GM18909 (cell line): Measurements from ENCODE around the gene PRKAG2.
A peak's percentile ranks its signal among the peaks of the same experiment; 100 is the strongest.
"Not testable (repeated sequence)": the region's sequence is repeated elsewhere in the genome, so short reads cannot be mapped to it uniquely, and the experiment has no call there.

Source experiments
- ATAC-seq: cut with Tn5 transposase; IDR thresholded peaks from one replicate; pipeline ENCODE4 v1.9.1; 2021; ENCODE audit warnings: mild to moderate bottlenecking; ENCODE audit not compliant: unreplicated experiment, poor library complexity

PRKAG2 gene

DNA sequence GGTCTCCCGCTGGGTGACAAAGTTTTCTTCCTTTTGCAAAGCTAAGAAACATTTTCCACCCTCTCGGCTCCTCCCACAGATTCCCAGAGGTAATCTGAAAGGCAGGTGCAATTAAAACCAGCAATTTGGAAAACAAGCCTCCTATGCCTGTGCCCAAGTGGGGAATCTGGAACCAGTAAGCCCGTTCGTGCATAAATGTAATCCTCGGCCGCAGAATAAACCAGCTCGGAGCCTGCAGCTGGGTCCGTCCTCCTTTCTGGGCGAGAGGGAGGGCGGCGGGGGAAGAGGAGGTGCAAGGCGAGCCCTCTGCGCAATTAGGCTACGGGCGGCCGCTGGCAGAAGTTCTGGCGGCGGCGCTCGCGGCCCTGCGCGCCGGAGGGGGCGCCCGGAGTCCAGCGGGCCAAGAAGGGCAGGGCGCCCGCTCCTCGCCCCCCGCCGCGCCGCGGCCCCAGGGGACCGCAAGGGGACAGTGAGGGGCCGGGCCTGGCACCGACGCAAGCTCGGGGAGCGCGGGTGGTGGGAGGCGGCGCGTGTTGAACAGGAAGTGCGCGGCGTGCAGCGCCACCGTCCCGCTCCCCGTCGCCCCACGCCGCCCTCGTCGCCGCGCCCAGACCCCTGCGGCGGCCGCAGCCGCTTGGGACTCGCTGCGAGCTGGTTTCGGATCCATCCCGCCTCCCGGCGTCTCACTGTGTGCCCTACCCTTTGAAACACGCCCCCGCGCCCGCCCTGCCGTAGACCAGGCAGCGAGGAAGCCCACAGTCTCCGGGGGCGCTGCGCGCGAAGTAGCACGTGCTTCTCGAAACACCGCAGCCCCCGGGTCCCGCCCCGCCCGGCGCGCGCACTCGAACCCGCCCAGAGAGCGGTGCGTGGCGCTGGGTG is at the start of gene PRKAG2:
Gene PRKAG2, minus strand, starts transcription at position 217 of the 879 bp plus-strand sequence. CDS start 495 bp downstream, outside the sequence.
- peak; percentile 71 for ATAC-seq

DNA sequence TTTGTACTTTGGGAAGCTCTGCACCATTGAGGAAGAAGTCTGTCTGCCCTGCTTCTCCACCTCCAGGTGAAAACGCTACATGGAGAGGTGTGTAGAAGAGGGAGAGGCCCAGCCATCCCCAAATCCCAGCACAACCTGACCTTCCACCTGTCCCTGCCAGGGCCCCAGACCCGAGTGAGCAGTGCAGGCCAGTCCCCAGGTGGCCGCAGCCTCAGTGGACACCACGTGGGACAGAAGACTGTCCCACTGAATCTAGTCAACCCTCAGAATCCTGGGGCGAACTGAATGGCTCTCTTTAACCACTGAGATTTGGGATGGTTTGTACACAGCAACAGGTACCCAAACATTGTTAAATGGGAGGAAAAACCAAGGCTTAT is 49.4 kb upstream of the PRKAG2 start:
- no peak for ATAC-seq

DNA sequence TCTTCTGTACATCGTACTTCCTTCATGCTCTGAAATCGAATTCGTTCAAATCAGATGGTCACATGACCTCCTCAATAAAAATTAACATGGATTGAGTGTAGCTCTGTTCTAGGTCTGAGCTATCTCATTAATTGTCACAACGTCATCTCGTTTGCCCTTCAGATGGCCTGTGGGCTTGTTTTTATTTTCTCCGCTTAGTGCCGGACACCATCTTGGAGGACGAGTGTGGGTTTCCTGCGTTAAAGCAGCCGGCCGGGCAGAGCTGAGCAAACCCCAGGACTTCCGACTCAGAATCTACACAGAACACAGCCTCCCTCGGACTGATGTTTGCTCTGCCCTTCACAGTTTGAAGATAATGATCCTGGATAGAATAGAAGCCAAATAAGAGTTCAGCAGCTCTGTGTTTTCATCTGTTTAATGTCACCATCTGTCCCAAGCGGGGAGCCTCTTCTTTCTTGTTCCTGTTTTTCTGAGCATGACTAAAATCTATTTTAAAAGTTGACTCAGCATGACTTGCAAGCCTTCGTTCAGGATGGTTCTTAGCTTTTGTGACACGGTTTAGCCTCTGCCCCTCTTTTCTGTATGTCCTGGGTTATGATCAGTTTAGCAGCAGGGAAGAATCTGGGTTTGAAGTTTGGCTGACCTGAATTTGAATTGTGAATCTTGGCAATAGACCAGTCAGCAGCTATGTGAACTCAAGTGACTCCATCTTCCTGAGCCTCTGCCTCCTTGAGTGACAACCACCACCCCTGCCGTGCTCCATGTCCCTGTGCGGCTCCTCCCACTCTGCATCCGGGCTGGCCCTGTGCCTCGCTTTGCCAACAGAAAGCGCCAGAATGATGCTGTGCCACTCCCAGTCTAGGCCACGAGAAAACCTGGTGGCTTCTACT is 48.8 kb upstream of the PRKAG2 start:
- no peak for ATAC-seq

DNA sequence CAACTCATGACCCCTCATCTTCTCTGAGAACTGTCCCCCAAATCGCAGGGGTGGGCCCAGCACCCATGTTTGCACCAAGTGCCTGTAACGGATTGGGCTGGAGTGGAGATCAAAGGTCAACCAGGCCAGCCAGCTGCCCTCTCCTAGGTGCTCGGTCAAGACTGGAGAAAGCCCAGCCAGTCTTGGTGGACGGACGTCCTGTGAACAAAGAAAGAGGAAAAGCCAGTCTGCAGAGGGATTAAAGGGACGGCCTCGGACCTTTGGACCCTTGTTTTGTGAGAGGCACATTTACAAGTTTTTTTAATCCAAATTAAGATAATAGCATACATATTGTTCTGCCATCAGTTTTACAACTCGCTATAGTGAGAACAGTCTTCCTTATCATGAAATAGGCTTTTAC is 47.6 kb upstream of the PRKAG2 start:
- no peak for ATAC-seq

DNA sequence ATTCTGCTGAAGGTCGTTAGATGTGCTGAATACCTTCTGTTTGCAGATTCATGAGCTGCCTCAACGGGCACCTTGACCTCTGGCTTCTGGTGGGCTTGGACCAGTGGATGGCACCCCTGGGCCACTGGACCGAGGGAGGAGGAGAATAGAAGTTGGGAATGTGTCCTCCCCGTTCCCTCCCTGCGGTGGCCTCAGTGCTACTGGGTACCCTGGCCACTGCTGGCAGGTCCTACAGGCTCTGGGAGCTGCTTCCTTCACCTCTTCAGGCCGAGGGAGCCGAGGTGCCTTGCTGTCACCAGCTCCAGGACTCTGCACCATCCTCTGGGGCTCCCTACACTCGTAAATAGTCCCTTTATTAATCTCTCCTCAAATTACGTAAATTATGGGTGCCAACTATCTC is 47.1 kb upstream of the PRKAG2 start:
- ATAC-seq, result no peak

DNA sequence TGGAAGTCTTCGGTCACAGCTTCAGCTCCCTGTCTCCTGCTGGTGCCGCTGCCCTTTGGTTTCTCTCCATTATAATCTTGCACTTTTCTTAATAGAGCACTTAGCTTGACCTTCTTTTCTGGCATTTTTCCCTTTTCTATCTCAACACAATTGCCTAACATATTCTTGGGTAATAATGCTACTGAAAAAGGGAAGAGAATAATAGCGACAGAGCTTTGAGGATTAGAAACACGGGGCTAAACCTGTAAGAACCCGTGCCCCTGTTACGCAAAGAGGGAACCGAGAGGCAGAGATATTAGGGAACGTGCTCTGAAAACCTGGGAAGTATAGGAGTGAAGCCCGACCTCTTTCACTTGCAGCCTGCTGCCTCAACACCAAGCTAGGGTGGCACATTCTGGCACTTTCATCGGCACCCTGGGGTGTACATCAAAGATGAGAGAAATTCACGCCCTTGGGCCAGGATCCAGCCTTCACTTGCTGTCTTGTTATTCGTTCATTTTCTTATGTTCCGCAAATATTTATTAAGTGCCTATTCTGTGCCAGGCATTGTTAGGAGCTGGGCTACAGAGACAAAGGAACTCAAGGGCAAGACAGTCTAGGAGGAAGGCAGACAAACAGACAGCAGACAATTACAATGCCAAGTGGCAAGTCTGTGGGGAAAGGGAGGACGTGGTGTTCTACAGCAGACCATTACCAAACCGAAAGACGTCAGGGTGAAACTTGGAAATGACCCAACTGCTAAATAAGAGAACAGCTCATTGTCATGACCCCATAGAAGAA is 46.4 kb upstream of the PRKAG2 start:
- ATAC-seq, result no peak

DNA sequence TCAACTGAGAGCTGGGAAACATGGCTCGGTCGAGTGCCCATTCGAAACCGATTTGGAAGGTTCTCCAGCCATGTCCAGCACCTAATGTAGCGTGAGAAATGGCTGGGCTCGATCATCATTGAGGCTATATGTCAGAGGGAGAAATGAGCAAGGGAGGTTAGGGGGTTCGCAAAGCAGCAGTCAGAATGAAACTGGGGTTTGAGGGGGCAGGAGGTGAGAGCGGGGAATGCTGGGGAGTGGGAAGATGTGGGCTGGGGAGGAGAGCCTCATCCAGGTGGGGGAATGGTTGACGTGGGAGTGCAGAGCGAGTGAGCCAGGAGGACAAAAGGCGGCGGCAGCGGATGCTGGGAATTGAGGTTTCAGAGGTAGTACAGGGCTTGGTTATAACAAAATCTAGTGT is 44.5 kb upstream of the PRKAG2 start:
- ATAC-seq, result no peak

DNA sequence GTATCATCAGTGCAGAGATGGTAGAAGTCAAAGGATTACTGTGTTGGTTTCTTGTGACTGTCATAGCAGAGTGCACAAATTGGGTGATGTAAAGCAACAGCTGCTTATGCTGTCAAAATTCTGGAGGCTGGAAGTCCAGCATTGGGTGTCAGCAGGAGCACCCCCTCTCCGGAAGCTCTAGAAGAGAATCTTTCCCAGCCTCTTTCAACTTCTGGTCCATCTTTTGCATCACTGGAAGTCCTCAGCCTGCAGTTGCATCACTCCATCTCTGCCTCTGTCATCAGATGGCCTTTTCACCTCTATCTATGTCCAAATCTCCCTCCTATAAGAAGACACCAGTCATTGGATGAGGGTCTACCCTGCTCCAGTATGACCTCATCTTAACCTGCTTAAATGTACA is 43.6 kb upstream of the PRKAG2 start:
- ATAC-seq, result no peak

DNA sequence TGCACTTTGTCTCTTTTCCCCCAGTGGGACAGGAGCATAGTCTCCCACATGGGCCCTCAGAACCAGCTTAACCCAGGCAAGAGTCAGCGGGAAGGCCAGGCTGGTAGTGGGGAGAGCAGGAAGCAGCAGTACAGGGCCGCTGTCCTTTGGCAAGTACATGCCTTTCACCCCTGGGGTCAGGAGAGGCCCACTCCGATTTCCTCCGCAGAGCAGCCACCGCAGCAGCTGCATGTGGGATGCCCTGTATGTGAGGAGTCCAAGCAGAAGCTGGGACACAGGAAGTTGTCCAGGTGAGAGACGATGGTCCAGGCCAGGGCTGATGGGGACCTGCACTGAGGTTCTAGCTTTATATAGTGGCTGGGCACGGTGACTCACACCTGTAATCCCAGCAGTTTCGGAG is 42.7 kb upstream of the PRKAG2 start:
- ATAC-seq, result no peak

DNA sequence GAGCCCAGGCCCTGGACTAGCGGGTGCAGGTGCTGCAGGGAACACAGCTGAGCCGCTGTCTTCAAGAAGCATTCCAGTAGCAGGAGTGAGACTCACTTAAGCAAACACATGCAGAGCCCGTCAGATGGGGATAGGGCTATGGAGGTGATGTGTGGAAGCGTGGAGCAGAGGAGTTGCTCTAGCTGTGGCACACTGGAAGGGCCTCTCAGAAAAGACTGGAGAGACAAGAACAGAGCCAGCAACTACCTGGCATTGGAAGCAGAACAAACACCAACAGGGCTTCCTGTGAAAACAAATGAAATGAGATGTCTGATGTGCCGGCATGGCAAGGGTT is 41.6 kb upstream of the PRKAG2 start:
- ATAC-seq, result no peak

DNA sequence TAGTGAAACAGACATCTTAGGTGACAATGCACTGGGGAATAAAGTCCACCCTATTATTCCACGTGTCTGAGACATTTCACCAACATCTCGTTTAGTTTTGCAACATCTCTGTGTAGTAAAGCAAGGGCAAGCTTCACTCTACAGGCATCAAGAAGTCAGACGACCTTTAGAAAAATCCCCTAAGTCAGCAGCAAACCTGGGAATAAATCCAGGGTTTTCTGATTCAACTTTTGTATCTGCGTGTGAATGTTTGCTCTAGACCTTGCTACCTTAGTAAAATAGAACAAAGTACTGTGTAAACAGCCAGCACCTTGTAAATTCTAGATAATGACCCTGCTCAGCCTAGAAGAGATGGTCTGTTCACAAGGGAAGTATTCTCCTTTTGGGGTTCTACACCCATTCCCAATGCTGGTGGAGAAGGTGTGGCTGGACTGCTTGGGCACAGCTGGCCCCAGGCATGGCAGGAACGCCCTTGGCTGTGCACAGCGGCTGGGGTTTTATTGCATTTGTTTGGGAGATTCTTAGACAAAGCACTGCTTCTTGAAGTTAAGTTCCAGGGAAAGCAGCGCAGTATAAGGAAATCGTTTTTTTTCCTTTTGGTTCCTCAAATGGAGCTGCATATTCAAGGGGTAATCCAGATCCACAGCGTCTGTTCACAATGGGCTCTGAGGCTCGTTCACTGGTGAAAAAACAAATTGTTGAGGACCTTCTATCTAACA is 41.0 kb upstream of the PRKAG2 start:
- ATAC-seq, result no peak

DNA sequence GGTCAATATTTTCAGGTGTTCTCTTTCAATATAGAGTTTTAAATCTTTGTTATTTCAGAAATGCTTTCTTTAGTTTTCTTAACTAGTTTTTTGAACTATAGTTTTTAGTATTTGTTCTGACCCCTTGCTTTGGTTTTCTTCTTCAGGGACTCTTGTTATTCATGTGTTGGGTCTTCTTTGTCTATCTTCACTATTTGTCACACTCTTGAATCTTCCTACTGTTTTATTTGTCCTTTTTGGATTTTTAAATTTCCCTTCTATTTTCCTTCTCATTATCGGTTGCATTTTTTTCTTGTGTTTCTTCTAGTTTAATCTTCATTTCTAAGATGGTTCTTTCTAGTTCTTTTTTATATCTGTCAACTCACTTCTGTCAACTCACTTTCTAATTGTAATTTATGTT is 37.1 kb upstream of the PRKAG2 start:
- ATAC-seq, result no peak

DNA sequence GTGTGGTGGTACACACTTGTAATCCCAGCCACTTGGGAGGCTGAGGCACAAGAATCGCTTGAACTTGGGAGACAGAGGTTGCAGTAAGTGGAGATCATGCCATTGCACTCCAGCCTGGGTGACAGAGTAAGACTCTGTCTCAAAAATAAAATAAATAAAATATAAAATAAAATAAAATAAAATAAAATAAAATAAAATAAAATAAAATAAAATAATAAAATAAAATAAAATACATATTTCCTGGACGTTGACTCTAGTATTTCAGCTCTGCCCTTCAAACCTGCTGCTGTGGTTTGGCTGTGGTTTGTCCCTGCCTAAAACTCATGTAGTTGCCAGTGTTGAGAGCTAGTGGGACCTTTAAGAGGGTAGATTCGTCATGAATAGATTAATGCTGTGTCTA is 33.7 kb upstream of the PRKAG2 start:
- not testable (repeated sequence) for ATAC-seq

DNA sequence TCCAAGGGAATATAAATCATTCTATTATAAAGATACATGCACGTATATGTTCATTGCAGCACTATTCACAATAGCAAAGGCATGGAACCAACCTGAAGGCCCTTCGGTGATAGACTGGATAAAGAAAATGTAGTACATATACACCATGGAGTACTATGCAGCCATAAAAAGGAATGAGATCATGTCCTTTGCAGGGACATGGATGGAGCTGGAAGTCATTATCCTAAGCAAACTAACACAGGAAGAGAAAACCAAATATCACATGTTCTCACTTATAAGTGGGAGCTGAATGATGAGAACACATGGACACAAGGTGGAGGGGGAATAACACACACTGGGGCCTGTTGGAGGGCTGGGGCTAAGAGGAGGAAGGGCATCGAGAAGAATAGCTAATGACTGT is 30.2 kb upstream of the PRKAG2 start:
- not testable (repeated sequence) for ATAC-seq

DNA sequence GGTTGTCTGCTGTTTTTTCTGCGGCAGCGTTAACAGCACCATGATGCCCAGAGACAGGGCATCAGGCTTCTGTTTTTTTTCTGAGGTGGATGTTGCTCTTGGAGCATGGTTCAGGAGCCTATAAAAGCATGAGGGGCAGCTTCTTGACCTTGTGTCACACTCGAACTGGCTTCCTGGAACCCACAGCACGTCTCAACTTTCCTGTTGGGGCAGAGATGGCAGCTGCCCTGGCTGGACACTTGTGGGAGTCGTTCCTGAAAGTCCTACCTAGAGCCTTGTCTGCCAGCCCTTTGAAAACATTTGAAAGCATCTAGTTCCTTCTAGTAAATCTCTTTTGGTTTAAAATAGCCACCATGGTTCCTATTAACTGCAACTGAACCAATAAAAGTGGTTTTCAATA is 28.9 kb upstream of the PRKAG2 start:
- no peak for ATAC-seq

DNA sequence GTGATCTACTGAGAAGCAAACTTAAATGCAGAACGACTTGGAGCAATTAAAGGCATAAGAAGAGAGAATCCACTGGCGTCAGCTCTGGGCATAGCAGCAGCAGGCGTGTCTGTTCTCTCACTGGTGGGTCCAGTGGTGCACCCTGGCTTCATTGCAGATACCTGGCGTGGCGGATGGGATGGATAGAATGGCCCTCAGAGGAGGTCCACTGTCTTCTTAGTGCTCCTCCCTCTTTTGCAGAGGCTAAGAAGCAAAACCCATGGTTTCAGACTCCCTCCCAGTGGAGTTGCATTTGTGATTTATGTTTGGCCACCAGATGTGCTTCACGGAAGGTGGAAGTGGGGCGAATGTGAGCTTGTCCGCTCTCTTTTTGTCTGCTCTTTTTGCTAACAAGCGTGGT is 28.4 kb upstream of the PRKAG2 start:
- no peak for ATAC-seq

DNA sequence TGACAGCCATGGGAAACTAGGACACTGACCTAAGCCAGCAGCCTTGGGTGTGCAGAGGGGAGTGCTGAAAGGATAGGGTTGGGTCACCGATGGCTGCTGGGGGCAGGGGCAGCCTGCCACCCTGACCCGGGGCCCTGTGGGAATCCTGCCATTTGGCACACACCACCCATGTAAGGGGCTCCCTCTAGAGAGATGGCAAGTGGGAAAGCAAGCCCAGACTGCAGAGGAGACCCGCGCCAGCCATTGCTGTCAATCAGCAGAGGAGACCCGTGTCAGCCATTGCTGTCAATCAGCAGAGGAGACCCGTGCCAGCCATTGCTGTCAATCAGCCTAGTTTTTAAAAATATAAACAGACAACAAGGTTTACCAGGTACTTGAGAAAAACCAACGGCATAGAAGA is 27.4 kb upstream of the PRKAG2 start:
- no peak for ATAC-seq

DNA sequence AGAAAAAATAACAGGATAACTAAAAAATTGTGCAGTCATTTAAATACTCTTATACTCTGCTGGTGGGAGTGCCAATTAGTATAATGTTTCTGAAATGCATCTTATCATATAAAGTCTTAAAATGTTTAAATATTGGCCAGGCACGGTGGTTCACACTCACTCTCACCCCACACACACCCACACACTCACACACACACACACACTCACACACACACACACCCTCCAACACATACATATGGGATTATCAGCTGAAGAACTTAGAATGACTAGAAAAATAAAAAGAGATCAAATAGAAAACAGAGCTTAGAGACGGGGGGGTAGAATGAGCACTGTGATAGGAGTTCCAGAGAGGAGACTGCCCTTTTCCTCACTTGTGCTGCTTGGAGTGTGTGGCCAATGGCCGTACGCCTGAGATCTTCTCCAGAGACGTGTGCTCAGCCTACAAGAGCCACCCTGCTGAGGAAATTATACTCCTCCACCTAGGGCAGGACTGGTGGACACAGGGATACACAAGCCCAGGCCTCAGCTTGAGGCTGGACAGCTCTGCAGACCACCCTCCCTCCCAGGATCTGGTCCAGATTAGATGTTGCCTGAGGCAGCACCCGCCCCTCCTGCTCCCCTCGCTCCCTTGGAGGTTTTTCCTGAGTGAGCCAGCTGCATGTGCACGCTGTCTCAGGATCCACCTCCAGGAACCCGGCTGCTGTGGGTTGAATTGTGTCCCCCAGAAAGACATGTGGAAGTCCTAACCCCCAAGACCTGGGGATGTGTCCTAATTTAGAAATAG is 26.5 kb upstream of the PRKAG2 start:
- no peak for ATAC-seq

DNA sequence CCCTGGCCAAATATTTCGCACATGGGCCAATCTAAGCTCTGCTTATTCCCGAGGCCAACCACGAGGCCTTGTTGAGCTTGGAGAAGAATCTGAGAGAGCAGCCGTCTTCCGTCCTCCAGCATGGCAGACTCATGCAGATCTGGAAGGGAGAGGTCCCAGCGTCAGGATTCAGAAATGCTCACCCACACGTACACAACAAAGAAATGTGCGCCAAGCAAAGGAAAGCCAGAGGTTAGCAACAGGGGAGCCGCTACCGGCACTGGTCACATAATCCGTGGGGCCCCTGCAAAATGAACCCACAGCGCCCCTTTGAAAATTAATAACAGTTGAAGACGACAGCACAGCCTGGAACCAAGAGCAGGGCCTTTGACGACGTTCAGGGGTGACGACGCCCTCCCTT is 25.4 kb upstream of the PRKAG2 start:
- ATAC-seq, result no peak
